Measurements from ENCODE around the gene HMCN2. TPM values are rescaled to one million over a fixed set of nuclear protein-coding genes. Genes with fewer than 3 reads are reported as not detected.
"Not testable (repeated sequence)": the region's sequence is repeated elsewhere in the genome, so short reads cannot be mapped to it uniquely, and the experiment has no call there.

HMCN2 gene
- total RNA-seq, 2 experiments from 2014 or later: not detected

- Histone ChIP-seq H3K79me2 (ENCODE audit: insufficient read depth, low read depth, low read length) (no peaks in the 10 kb centered on the region), H3K4me1 (ENCODE audit: insufficient read depth, low read length, poor library complexity, severe bottlenecking) (no peaks in the 10 kb centered on the region), H3K9me3 (ENCODE audit: low read length) (no peaks in the 10 kb centered on the region), H2AFZ (ENCODE audit: low read length) (no peak overlapping the region), H3K4me2 (ENCODE audit: low read length) (no peak overlapping the region), H3K9me2 (ENCODE audit: insufficient read depth, low read length) (no peaks in the 10 kb centered on the region), H4K20me1 (ENCODE audit: insufficient read depth, low read length) (no peaks in the 10 kb centered on the region), H3K36me3 (ENCODE audit: insufficient read depth, low read length) (no peaks in the 10 kb centered on the region), H3K27ac (ENCODE audit: low read depth, low read length, poor library complexity, severe bottlenecking) (no peak overlapping the region), H3K4me3 (ENCODE audit: low read depth, low read length, poor library complexity, severe bottlenecking) (no peak overlapping the region)
- DNase-seq (ENCODE audit: low spot score): no peak
- TF ChIP-seq EZH2phosphoT487 (IDR thresholded peaks at IDR 0.05; ENCODE audit: borderline replicate concordance, low read depth, low read length) (no peak), CTCF (conservative IDR thresholded peaks at IDR 0.05; ENCODE audit: low read length) (no peak)
- no TSS peak for BruUV-seq (replicated peaks)
- intact Hi-C loops (cut with micrococcal nuclease; ENCODE audit: unreplicated experiment): no loop called here
- ChIA-PET POLR2A (no interaction called here), CTCF (ENCODE audit: unreplicated experiment) (no interaction called here)
These were observed 9.6 kb downstream of the HMCN2 start for GRCh38 chr9:130275156-130275555.

- no peaks in the 10 kb centered on the region for H3K4me1 ChIP-seq (ENCODE audit: insufficient read depth, low read length, poor library complexity, severe bottlenecking)
- CTCF ChIA-PET (ENCODE audit: unreplicated experiment): no interaction called here
- H3K4me2 ChIP-seq (ENCODE audit: low read length): no peak overlapping the region
- H3K36me3 ChIP-seq (ENCODE audit: insufficient read depth, low read length): no peaks in the 10 kb centered on the region
- no peaks in the 10 kb centered on the region for H3K79me2 ChIP-seq (ENCODE audit: insufficient read depth, low read depth, low read length)
- no peaks in the 10 kb centered on the region for H4K20me1 ChIP-seq (ENCODE audit: insufficient read depth, low read length)
- POLR2A ChIA-PET: interaction anchor here (0.6 to 0.7 kb wide), 2 partner anchors 255 to 971 kb away, joined by 3 to 4 read pairs; no protein-coding TSS in a partner anchor
- no peak for DNase-seq (ENCODE audit: low spot score)
- no TSS peak for BruUV-seq (replicated peaks)
- TF ChIP-seq CTCF (conservative IDR thresholded peaks at IDR 0.05; ENCODE audit: low read length): no peak
- TF ChIP-seq EZH2phosphoT487 (IDR thresholded peaks at IDR 0.05; ENCODE audit: borderline replicate concordance, low read depth, low read length): no peak
- H3K4me3 ChIP-seq (ENCODE audit: low read depth, low read length, poor library complexity, severe bottlenecking): no peak overlapping the region
- H3K27ac ChIP-seq (ENCODE audit: low read depth, low read length, poor library complexity, severe bottlenecking): no peak overlapping the region
- intact Hi-C loops (cut with micrococcal nuclease; ENCODE audit: unreplicated experiment): no loop called here
- no peaks in the 10 kb centered on the region for H3K9me3 ChIP-seq (ENCODE audit: low read length)
- no peak overlapping the region for H2AFZ ChIP-seq (ENCODE audit: low read length)
- no peaks in the 10 kb centered on the region for H3K9me2 ChIP-seq (ENCODE audit: insufficient read depth, low read length)
These were observed 10.6 kb downstream of the HMCN2 start for GRCh38 chr9:130276121-130276520.

GRCh38 chr9:130276955-130277354, 11.4 kb downstream of the HMCN2 start:
- H4K20me1 ChIP-seq (ENCODE audit: insufficient read depth, low read length): no peaks in the 10 kb centered on the region
- no peak overlapping the region for H3K4me2 ChIP-seq (ENCODE audit: low read length)
- no peaks in the 10 kb centered on the region for H3K9me2 ChIP-seq (ENCODE audit: insufficient read depth, low read length)
- no peaks in the 10 kb centered on the region for H3K4me1 ChIP-seq (ENCODE audit: insufficient read depth, low read length, poor library complexity, severe bottlenecking)
- no peak overlapping the region for H2AFZ ChIP-seq (ENCODE audit: low read length)
- ChIA-PET CTCF (ENCODE audit: unreplicated experiment) (no interaction called here), POLR2A (interaction anchor here (0.6 kb wide), 1 partner anchor 161 kb away, joined by 3 read pairs; no protein-coding TSS in a partner anchor)
- no peak for TF ChIP-seq EZH2phosphoT487 (IDR thresholded peaks at IDR 0.05; ENCODE audit: borderline replicate concordance, low read depth, low read length)
- no peak for TF ChIP-seq CTCF (conservative IDR thresholded peaks at IDR 0.05; ENCODE audit: low read length)
- H3K79me2 ChIP-seq (ENCODE audit: insufficient read depth, low read depth, low read length): no peaks in the 10 kb centered on the region
- no peaks in the 10 kb centered on the region for H3K9me3 ChIP-seq (ENCODE audit: low read length)
- H3K4me3 ChIP-seq (ENCODE audit: low read depth, low read length, poor library complexity, severe bottlenecking): no peak overlapping the region
- no TSS peak for BruUV-seq (replicated peaks)
- DNase-seq (ENCODE audit: low spot score): no peak
- H3K36me3 ChIP-seq (ENCODE audit: insufficient read depth, low read length): no peaks in the 10 kb centered on the region
- no peak overlapping the region for H3K27ac ChIP-seq (ENCODE audit: low read depth, low read length, poor library complexity, severe bottlenecking)
- intact Hi-C loops (cut with micrococcal nuclease; ENCODE audit: unreplicated experiment): no loop called here

- POLR2A ChIA-PET: interaction anchor here (0.6 kb wide), 1 partner anchor 162 kb away, joined by 3 read pairs; no protein-coding TSS in a partner anchor
- intact Hi-C loops (cut with micrococcal nuclease; ENCODE audit: unreplicated experiment); DNase-seq (ENCODE audit: low spot score); H2AFZ ChIP-seq (ENCODE audit: low read length); H4K20me1 ChIP-seq (ENCODE audit: insufficient read depth, low read length); CTCF ChIA-PET (ENCODE audit: unreplicated experiment); H3K79me2 ChIP-seq (ENCODE audit: insufficient read depth, low read depth, low read length); H3K9me3 ChIP-seq (ENCODE audit: low read length); H3K36me3 ChIP-seq (ENCODE audit: insufficient read depth, low read length); BruUV-seq (replicated peaks); H3K9me2 ChIP-seq (ENCODE audit: insufficient read depth, low read length); H3K4me1 ChIP-seq (ENCODE audit: insufficient read depth, low read length, poor library complexity, severe bottlenecking); H3K4me2 ChIP-seq (ENCODE audit: low read length); H3K27ac ChIP-seq (ENCODE audit: low read depth, low read length, poor library complexity, severe bottlenecking); H3K4me3 ChIP-seq (ENCODE audit: low read depth, low read length, poor library complexity, severe bottlenecking): not testable (repeated sequence)
These were observed 12.0 kb downstream of the HMCN2 start for GRCh38 chr9:130277525-130277924.

All from OCI-LY7 (cell line).